SHP77 (cell line): ENCODE data around the gene TMEM238L.

Experiments used
- DNase-seq, 2 experiments: peaks; one replicate each; lab custom pipeline; 2025; lab: John Stamatoyannopoulos, UW

TMEM238L gene

GRCh38 chr17:10804546-10804945, 647 bp upstream of the TMEM238L start:
- DNase-seq, result no peak

GRCh38 chr17:10803350-10803749, 549 bp downstream of the TMEM238L start:
- DNase-seq, result no peak

- DNase-seq, result no peak
Measured at GRCh38 chr17:10802496-10803284, 1.2 kb downstream of the TMEM238L start.

- DNase-seq, result no peak
Measured at GRCh38 chr17:10799407-10799806, 4.5 kb downstream of the TMEM238L start.

- DNase-seq, result no peak
Measured at GRCh38 chr17:10798910-10799309, 5.0 kb downstream of the TMEM238L start.

GRCh38 chr17:10798332-10798749, 5.6 kb downstream of the TMEM238L start:
- no peak for DNase-seq

GRCh38 chr17:10797476-10798328, 6.2 kb downstream of the TMEM238L start:
- no peak for DNase-seq

GRCh38 chr17:10793816-10794215, 10.1 kb downstream of the TMEM238L start:
- no peak for DNase-seq

- DNase-seq, result no peak
Measured at GRCh38 chr17:10793256-10793655, 10.6 kb downstream of the TMEM238L start.

- DNase-seq, result no peak
Measured at GRCh38 chr17:10792151-10792550, 11.7 kb downstream of the TMEM238L start.

GRCh38 chr17:10790491-10791401, 13.2 kb downstream of the TMEM238L start:
- DNase-seq, result peak in 1 of 2 experiments; percentile 20

- DNase-seq, result no peak
Measured at GRCh38 chr17:10789694-10790271, 14.1 kb downstream of the TMEM238L start.

- no peak for DNase-seq
Measured at GRCh38 chr17:10787306-10788045, 16.4 kb downstream of the TMEM238L start.

- no peak for DNase-seq
Measured at GRCh38 chr17:10785295-10785694, 18.6 kb downstream of the TMEM238L start.

- DNase-seq, result no peak
Measured at GRCh38 chr17:10779609-10780008, 24.3 kb downstream of the TMEM238L start.

GRCh38 chr17:10777890-10778289, 26.0 kb downstream of the TMEM238L start:
- no peak for DNase-seq

- DNase-seq, result no peak
Measured at GRCh38 chr17:10777131-10777807, 26.6 kb downstream of the TMEM238L start.

- no peak for DNase-seq
Measured at GRCh38 chr17:10776381-10776780, 27.5 kb downstream of the TMEM238L start.

- DNase-seq, result no peak
Measured at GRCh38 chr17:10775740-10776356, 28.1 kb downstream of the TMEM238L start.

- no peak for DNase-seq
Measured at GRCh38 chr17:10775058-10775457, 28.8 kb downstream of the TMEM238L start.
